HG02938 (cell line): ENCODE data around the gene NAB2.
A peak's percentile ranks its signal among the peaks of the same experiment; 100 is the strongest.
"Not testable (repeated sequence)": the region's sequence is repeated elsewhere in the genome, so short reads cannot be mapped to it uniquely, and the experiment has no call there.

ENCODE experiments used
- ATAC-seq: cut with Tn5 transposase; IDR thresholded peaks from one replicate; pipeline ENCODE4 v1.9.1; 2021; ENCODE audit warnings: mild to moderate bottlenecking, moderate library complexity; ENCODE audit not compliant: unreplicated experiment

Gene NAB2, protein sequence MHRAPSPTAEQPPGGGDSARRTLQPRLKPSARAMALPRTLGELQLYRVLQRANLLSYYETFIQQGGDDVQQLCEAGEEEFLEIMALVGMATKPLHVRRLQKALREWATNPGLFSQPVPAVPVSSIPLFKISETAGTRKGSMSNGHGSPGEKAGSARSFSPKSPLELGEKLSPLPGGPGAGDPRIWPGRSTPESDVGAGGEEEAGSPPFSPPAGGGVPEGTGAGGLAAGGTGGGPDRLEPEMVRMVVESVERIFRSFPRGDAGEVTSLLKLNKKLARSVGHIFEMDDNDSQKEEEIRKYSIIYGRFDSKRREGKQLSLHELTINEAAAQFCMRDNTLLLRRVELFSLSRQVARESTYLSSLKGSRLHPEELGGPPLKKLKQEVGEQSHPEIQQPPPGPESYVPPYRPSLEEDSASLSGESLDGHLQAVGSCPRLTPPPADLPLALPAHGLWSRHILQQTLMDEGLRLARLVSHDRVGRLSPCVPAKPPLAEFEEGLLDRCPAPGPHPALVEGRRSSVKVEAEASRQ

DNA sequence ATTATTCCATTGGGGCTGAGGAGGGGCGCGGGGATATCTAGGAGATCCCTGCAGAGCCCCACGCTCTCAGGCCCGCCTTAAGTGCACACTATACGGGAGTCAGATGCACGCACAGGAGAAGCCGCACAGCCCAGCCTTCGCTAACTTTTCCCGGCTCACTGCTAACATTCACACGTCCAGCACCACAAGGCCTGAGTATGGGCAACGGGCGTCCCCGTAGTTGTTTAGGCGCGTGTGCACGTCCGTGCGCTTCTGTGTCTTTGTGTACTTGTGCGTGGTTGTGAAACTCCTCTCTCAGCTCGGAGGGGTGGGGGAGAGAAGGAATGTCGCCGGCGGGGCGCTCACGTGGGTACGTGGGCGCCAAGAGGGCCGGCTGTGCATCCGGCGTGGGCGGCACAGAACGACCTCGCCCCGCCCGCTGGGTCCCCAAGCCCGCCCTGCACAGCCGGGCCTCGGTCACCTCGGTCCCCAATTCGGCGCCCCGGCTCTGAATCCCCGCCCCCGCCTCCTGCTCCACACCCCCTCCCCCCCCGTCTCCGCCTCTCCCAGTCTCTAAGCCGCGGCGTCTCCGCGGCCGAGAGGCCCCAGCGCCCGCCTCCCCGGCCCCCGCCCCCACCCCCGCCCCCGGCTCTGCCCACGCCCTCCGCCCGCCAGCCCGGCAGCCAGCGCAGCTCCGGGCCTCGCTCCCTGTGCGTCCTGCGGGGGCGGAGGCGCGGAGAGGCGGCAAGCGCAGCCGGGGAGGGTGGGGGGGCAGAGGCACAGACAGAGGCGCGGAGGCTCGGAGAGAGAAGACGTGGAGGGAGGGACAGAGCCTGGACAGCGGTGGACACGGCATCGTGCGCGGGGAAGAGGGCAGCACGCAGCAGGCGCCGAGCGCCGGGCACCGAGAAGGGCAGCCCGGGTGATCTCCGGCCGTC, at the start of gene NAB2:
Gene NAB2, plus strand, starts transcription at position 761 of the 917 bp plus-strand sequence. CDS start 158 bp downstream, outside the sequence.
- ATAC-seq, result peak; percentile 39

DNA sequence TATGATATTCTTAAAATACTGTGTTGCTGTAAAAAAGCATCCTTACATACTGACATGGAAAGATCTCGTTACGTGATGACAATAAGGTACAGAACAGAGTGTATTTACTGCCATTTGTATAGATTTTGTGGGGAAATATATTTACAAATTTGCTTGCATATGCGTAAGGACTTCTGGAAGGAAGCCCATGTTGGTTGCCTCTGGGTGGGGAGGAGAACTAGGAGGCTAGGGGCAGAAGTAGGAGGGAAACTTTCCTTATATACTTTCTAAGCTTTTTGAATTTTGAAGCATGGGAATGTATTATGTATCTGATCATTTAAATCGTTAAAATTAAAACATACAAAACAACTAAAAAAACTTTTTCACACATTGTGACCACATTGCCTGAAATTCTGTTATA, 48.7 kb upstream of the NAB2 start:
- no peak for ATAC-seq

GRCh38 chr12:57040750-57041149, 48.2 kb upstream of the NAB2 start:
- ATAC-seq, result no peak

DNA sequence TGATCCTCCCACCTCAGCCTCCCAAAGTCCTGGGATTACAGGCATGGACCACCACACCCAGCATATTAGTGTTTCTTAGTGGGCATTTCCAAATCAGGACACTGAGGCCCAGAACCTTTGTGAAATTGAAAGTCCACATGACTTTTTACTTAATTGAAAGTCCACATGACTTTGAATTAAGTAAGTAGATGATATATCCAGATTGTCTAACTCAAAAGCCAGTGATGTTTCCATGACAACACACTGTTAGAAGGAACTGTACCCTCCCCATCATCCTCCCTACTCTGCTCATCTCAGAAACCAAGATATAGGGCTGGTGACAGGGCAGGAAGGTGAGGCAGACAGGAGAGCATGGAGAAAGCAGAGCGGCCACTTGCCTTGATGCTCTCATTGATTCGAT, 46.2 kb upstream of the NAB2 start:
- ATAC-seq, result no peak

GRCh38 chr12:57044468-57044867, 44.4 kb upstream of the NAB2 start:
- no peak for ATAC-seq

- no peak for ATAC-seq
Observed at GRCh38 chr12:57044889-57045288, 44.0 kb upstream of the NAB2 start.

DNA sequence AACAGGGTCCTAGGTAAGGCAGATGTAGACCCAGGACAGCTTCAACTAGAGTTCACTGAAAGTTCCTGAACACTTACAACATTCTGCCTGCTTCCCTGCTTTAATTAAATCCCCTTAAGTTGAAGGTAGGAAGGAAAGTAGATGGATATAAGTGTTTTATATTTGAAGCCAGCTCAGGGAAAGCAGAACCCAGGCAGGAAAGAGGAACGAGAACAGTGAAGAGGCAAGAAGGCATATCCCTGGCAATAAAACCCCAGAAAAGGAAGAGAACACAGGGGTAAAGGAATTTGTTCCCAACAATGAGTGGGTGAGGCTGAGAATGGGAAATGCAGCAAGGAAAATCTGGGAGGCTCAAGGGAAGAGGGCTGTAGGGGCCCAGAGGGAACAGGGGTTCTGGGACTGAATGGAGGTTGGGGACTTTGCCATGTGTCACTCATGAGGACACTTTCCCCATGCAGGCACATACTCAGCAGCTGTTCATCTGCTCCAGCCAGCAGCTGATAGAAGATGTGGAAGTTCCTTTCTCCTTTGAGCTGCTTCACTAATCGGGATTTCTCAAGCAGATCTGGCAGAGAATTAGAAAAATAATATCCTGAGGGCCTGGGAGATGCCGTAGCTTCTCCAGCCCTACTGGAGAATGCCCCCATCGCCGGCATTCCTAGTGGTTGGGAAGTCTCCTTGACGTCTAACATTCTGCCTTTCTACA, 42.7 kb upstream of the NAB2 start:
- no peak for ATAC-seq

- no peak for ATAC-seq
Observed at GRCh38 chr12:57046947-57047890, 41.7 kb upstream of the NAB2 start.

DNA sequence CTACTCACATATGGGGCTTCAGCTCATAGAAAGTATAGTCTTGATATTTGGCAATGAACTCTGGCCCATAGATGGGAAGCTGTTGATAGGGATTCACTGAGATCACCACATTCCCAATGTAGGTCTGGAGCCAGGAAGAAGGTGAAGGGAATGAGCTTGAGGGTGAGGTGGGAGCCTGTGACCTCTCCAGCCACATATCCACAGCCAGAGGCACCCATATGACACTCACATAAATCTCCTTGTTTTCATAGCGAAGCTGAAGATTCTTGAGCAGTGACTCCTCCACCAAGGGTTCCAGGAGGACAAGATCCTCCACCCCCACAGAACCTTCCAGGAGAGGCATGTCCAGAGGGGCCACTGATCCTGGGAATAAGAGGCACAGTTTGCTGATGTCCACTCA, 40.9 kb upstream of the NAB2 start:
- ATAC-seq, result no peak

- ATAC-seq, result no peak
Observed at GRCh38 chr12:57048423-57049118, 40.3 kb upstream of the NAB2 start.

DNA sequence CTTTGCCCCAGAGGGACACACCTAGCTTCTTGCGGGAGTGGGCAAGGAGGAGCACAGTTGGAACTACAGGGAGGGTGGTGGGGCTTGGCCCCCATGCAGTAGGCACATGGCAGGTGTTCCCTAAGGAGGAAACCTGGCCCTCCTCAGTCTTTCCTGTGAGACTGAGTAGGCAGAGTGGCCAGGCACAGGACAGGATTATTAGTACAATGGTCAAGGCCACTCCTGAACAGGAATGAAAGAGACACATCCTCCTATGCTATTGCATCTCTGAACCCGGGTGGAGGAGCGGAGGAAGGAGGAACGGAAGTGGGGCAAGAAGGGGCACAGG, 39.8 kb upstream of the NAB2 start:
- no peak for ATAC-seq

GRCh38 chr12:57049890-57050289, 39.0 kb upstream of the NAB2 start, which contains the start of gene MYO1A:
Gene MYO1A (minus strand): TSS chr12:57050129. CDS start chr12:57048323, 1,806 bp downstream.
- ATAC-seq, result no peak

DNA sequence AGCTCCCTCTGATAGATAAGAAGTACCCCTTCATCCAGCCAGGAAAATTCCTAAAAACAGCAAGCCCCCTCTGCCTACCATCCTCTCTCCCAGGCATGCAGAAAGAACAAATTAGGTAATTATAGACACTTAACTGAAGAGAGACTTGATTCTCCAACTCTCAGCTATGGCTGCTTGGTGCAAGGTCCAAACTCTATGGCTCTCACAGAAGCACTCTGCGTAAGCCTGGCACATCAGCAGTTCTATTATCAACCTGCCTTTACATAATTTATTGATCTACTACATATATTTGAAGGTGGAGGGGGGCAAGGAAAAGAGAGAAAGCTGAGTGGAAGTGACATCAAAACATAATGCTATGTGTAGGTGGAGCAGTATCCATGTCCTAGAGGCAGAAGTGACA, 37.9 kb upstream of the NAB2 start:
- no peak for ATAC-seq

- not testable (repeated sequence) for ATAC-seq
Observed at GRCh38 chr12:57053146-57053545, 35.8 kb upstream of the NAB2 start.

- ATAC-seq, result not testable (repeated sequence)
Observed at GRCh38 chr12:57053901-57054300, 35.0 kb upstream of the NAB2 start.

- no peak for ATAC-seq
Observed at GRCh38 chr12:57055824-57056223, 33.1 kb upstream of the NAB2 start.

- no peak for ATAC-seq
Observed at GRCh38 chr12:57057067-57057751, 31.7 kb upstream of the NAB2 start.

DNA sequence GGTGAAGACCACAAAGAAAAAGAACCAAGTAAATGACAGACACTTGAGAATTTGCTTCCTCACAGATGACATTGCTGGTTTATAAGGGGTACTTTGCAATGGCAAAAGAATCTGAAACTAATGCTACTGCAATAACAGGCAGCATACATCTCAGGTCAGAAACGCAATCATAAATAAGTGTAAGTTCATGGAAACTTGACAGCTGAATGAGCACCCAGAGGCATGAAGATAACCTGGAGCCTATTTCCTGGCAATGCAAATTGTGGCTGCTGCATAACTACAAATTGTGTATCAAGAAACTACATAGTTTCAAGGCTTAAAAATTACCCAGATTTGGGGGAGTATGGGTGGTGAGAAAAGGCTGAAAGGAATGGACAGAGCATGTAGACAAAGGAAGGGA, 30.5 kb upstream of the NAB2 start:
- no peak for ATAC-seq
